AG09319 (cell line): ENCODE measurements around the gene SUSD1.

Experiments
- DNase-seq: peaks from one replicate; pipeline ENCODE4 v3.0.0-alpha.2; 2010; ENCODE audit warnings: low read depth; ENCODE audit errors: extremely low read depth
- CTCF ChIP-seq: IDR thresholded peaks from 2 replicates; pipeline ENCODE4 v1.5.1; 2011; ENCODE audit warnings: low read depth, mild to moderate bottlenecking, inconsistent platforms, low read length, moderate library complexity

Gene SUSD1

GRCh38 chr9:112084334-112084733, 90.8 kb downstream of the SUSD1 start:
- no peak for TF ChIP-seq CTCF
- no peak for DNase-seq

- TF ChIP-seq CTCF, result no peak
- DNase-seq, result no peak
Observed at GRCh38 chr9:112081918-112082729, 93.0 kb downstream of the SUSD1 start.

GRCh38 chr9:112080831-112081542, 94.1 kb downstream of the SUSD1 start:
- no peak for DNase-seq

GRCh38 chr9:112078432-112078831, 96.7 kb downstream of the SUSD1 start:
- TF ChIP-seq CTCF, result no peak
- no peak for DNase-seq

More at GRCh38 chr9:112080831-112081542, 94.1 kb downstream of the SUSD1 start:
- no peak for TF ChIP-seq CTCF

- DNase-seq, result no peak
- TF ChIP-seq CTCF, result no peak
Observed at GRCh38 chr9:112076814-112077213, 98.3 kb downstream of the SUSD1 start.

GRCh38 chr9:112075009-112075378, 100.1 kb downstream of the SUSD1 start:
- TF ChIP-seq CTCF, result no peak
- DNase-seq, result no peak
